ENCODE measurements around the gene HAPSTR1. TPM values are rescaled to one million over a fixed set of nuclear protein-coding genes. Genes with fewer than 3 reads are reported as not detected.
"Not testable (repeated sequence)": the region's sequence is repeated elsewhere in the genome, so short reads cannot be mapped to it uniquely, and the experiment has no call there.

Gene HAPSTR1
- polyA plus RNA-seq, 2 of the 4 experiments (the other 2 are of a cell fraction): 22.4 to 36.9 TPM

DNA sequence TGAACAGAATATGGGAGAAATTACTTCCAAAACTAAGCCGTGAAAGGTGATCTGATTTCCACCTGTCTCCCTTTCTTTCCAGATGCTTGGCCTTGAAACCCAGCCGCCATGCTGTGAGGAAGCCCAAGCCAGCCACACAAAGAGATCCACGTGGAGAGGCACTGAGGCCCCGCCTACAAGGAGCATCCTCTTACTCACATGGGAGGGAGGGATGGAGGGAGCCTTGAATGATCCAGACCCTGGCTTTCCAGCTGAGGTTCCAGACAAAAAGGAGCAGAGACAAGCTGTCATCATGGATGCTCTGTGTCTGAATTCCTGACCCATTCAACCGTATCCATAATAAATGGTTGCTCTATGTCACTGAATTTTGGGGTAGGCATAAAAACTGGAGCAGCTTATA is 48.9 kb upstream of the HAPSTR1 start:
- H3K27ac ChIP-seq: peak overlapping the region in 1 of 2 experiments; percentile 40; a peak in 2 of 6 replicates
- FAIRE-seq (no peak), DNase-seq (ENCODE audit: low read depth in 1 of 2, low spot score in 1 of 2) (no peak), ATAC-seq (no peak)
- 81% methylated on average over 5 of the region's 5 CpGs for WGBS (ENCODE audit: missing lambda C conversion rate)
- ChIA-PET POLR2A (no interaction called here), CTCF (interaction anchor here (1.0 to 2.2 kb wide), 2 partner anchors 9 to 11 kb away, joined by 4 to 6 read pairs; no protein-coding TSS in a partner anchor)
- H3K9me3 ChIP-seq: peaks cover 10% of the 10 kb centered on the region
- no peak overlapping the region for H3K4me2 ChIP-seq
- no peak overlapping the region for H3K4me3 ChIP-seq
- peaks cover 19% of the 10 kb centered on the region for H3K4me1 ChIP-seq
- TF ChIP-seq NPAS2 (CRISPR knock-in tag; IDR thresholded peaks at IDR 0.05; ENCODE audit: borderline replicate concordance) (no peak), HEYL (CRISPR knock-in tag; IDR thresholded peaks at IDR 0.05) (no peak), ZSCAN20 (CRISPR knock-in tag; IDR thresholded peaks at IDR 0.05) (no peak), EHMT2 (IDR thresholded peaks at IDR 0.05; ENCODE audit: low read depth) (no peak)
- TF ChIP-seq, protein P1, sequence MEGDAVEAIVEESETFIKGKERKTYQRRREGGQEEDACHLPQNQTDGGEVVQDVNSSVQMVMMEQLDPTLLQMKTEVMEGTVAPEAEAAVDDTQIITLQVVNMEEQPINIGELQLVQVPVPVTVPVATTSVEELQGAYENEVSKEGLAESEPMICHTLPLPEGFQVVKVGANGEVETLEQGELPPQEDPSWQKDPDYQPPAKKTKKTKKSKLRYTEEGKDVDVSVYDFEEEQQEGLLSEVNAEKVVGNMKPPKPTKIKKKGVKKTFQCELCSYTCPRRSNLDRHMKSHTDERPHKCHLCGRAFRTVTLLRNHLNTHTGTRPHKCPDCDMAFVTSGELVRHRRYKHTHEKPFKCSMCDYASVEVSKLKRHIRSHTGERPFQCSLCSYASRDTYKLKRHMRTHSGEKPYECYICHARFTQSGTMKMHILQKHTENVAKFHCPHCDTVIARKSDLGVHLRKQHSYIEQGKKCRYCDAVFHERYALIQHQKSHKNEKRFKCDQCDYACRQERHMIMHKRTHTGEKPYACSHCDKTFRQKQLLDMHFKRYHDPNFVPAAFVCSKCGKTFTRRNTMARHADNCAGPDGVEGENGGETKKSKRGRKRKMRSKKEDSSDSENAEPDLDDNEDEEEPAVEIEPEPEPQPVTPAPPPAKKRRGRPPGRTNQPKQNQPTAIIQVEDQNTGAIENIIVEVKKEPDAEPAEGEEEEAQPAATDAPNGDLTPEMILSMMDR (IDR thresholded peaks at IDR 0.05): no peak

DNA sequence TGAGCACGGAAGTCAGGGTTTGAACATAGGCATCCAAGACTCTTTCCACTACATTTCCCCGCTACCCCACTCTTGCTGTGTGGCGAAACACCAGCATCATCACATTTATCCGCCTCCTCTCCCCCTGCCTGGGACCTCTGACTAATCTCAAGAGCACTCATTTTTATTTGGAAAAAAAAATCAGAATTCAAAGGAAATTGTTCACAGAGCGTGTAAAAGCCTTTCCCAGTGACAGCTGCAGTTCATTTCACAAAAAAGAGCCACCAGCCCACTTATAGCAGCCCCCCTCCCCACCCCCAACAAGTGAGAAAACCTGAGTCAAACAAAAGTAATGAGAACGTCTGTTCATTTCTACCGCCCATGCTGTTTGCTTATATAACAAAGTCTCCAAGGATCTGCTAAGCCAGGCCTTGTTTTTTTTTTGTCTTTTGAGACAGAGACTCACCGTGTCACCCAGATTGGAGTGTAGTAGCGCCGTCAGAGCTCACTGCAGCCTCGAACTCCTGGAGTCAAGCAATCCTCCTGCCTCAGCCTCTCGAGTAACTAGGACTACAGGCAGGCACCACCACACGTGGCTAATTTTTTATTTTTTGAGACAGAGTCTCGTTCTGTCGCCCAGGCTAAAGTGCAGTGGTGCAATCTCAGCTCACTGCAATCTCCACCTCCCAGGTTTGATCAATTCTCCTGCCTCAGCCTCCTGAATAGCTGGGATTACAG is 48.3 kb upstream of the HAPSTR1 start:
- no peak overlapping the region for H3K4me2 ChIP-seq
- TF ChIP-seq, protein P2, sequence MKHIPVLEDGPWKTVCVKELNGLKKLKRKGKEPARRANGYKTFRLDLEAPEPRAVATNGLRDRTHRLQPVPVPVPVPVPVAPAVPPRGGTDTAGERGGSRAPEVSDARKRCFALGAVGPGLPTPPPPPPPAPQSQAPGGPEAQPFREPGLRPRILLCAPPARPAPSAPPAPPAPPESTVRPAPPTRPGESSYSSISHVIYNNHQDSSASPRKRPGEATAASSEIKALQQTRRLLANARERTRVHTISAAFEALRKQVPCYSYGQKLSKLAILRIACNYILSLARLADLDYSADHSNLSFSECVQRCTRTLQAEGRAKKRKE (CRISPR knock-in tag; IDR thresholded peaks at IDR 0.05; ENCODE audit: low read depth): no peak
- TF ChIP-seq KDM5A (IDR thresholded peaks at IDR 0.05) (no peak), FOSL2 (IDR thresholded peaks at IDR 0.05) (no peak), FOSL2 (CRISPR knock-in tag; IDR thresholded peaks at IDR 0.05) (no peak), TP53 (CRISPR knock-in tag; IDR thresholded peaks at IDR 0.05) (no peak), RARB (CRISPR knock-in tag; IDR thresholded peaks at IDR 0.05) (no peak)
- DNase-seq (ENCODE audit: low read depth in 1 of 2, low spot score in 1 of 2) (no peak), ATAC-seq (no peak), FAIRE-seq (no peak)
- H3K9me3 ChIP-seq: peaks cover 10% of the 10 kb centered on the region
- POLR2A ChIA-PET: no interaction called here
- 88% methylated on average over 15 of the region's 15 CpGs for WGBS (ENCODE audit: missing lambda C conversion rate)
- no peak overlapping the region for H3K4me3 ChIP-seq
- CTCF ChIA-PET: interaction anchor here (1.0 to 1.9 kb wide), 3 partner anchors 10 to 49 kb away, joined by 4 to 5 read pairs (median 5); partner anchors contain the start of gene HAPSTR1
- H3K27ac ChIP-seq: peak overlapping the region in 1 of 2 experiments; percentile 24; a peak in 2 of 6 replicates
- H3K4me1 ChIP-seq: peaks cover 22% of the 10 kb centered on the region

DNA sequence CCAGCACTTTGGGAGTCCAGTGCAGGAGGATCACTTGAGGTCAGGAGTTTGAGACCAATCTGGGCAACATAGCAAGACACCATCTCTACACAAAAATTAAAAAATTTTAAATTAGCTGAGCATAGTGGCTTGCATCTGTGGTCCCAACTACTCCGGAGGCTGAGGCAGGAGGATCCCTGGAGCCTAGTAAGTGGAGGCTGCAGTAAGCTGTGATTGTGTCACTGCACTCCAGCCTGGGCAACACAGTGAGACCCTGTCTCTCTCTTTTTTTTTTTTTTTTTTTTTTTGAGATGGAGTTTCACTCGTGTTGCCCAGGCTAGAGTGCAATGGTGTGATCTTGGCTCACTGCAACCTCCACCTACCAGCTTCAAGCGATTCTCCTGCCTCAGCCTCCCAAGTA is 45.9 kb upstream of the HAPSTR1 start:
- peaks cover 41% of the 10 kb centered on the region for H3K4me1 ChIP-seq
- WGBS (ENCODE audit: missing lambda C conversion rate): 64% methylated on average over 2 of the region's 3 CpGs
- H3K9me3 ChIP-seq: peaks cover 10% of the 10 kb centered on the region
- CTCF ChIA-PET: interaction anchor here (0.5 to 0.8 kb wide), 2 partner anchors 110 to 235 kb away, joined by 3 read pairs; no protein-coding TSS in a partner anchor
- H3K4me2 ChIP-seq; H3K4me3 ChIP-seq; FAIRE-seq; POLR2A ChIA-PET; DNase-seq (ENCODE audit: low read depth in 1 of 2, low spot score in 1 of 2); ATAC-seq: not testable (repeated sequence)
- H3K27ac ChIP-seq: peak overlapping the region in 1 of 2 experiments; percentile 86; a peak in 3 of 6 replicates

DNA sequence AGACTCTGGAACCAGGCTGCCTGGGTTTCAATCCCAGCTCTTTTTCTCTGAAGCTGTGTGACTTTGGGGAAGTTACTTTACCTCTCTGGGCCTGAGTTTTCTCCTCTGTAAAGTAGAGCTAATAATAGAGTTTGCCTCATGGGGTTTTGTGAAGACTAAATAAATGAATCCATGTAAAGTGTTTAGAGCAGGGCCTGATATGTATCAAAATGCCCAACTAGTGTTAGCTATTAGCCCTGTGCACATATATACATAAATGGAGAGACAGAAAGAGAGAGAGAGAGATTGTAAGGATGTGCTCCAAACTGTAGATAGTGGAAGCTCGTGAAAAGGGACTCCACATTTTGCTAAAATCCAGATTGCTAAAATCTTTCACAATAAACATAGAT is 44.8 kb upstream of the HAPSTR1 start:
- FAIRE-seq (no peak), ATAC-seq (no peak), DNase-seq (ENCODE audit: low read depth in 1 of 2, low spot score in 1 of 2) (no peak)
- TF ChIP-seq ZFP36 (IDR thresholded peaks at IDR 0.05; ENCODE audit: borderline replicate concordance, partially characterized antibody) (peak; percentile 11), TFCP2L1 (CRISPR knock-in tag; IDR thresholded peaks at IDR 0.05) (no peak), CHD4 (IDR thresholded peaks at IDR 0.05; ENCODE audit: borderline replicate concordance) (peak; percentile 64; the same call in 1 of the 2 replicates)
- CTCF ChIA-PET: interaction anchor here (0.6 to 2.6 kb wide), 10 partner anchors 14 to 167 kb away, joined by 3 to 20 read pairs (median 4); no protein-coding TSS in a partner anchor
- Histone ChIP-seq H3K9me3 (peaks cover 10% of the 10 kb centered on the region), H3K4me3 (no peak overlapping the region), H3K4me2 (no peak overlapping the region), H3K27ac (peak overlapping the region; percentile 83 to 86), H3K4me1 (peaks cover 32% of the 10 kb centered on the region)
- 95% methylated on average over 1 of the region's 1 CpG for WGBS (ENCODE audit: missing lambda C conversion rate)
- POLR2A ChIA-PET: interaction anchor here (3.2 kb wide), 1 partner anchor 45 kb away, joined by 51 read pairs; the partner anchor contains the start of gene HAPSTR1

Data from A549 (cell line).